Karpas-422 (cell line): ENCODE results near the gene NOS1AP. TPM values are rescaled to one million over a fixed set of nuclear protein-coding genes. Genes with fewer than 3 reads are reported as not detected.

Source experiments
- DNase-seq: peaks from one replicate; pipeline ENCODE4 v3.0.0-alpha.2; 2015
- H2AFZ ChIP-seq: fragments of 200-600 bp; sonication (generic); 2 replicates; pipeline ENCODE4 v1.6.1; 2014; ENCODE audit warnings: antibody characterized with exemption, low read length, mixed read lengths
- H3K27ac ChIP-seq: fragments of 200-600 bp; sonication (generic); 2 replicates; pipeline ENCODE4 v1.5.1; 2014; ENCODE audit warnings: mild to moderate bottlenecking, low read length, moderate library complexity
- H3K27me3 ChIP-seq: fragments of 200-600 bp; sonication (generic); 2 replicates; pipeline ENCODE4 v1.6.1; 2014; ENCODE audit warnings: low read length, mixed read lengths
- H3K36me3 ChIP-seq: fragments of 200-600 bp; sonication (generic); 2 replicates; pipeline ENCODE4 v1.6.1; 2014; ENCODE audit warnings: low read length, mixed read lengths; ENCODE audit not compliant: insufficient read depth
- H3K4me1 ChIP-seq: fragments of 200-600 bp; sonication (generic); 2 replicates; pipeline ENCODE4 v1.6.1; 2014; ENCODE audit warnings: mild to moderate bottlenecking, low read length, mixed read lengths
- H3K4me2 ChIP-seq: fragments of 200-600 bp; sonication (generic); 2 replicates; pipeline ENCODE4 v1.6.1; 2014; ENCODE audit warnings: low read length, low read depth, mild to moderate bottlenecking; ENCODE audit not compliant: poor library complexity, severe bottlenecking
- H3K4me3 ChIP-seq: fragments of 200-600 bp; sonication (generic); 2 replicates; pipeline ENCODE4 v1.5.1; 2014; ENCODE audit warnings: mild to moderate bottlenecking, antibody characterized with exemption, low read length, mixed read lengths
- H3K79me2 ChIP-seq: fragments of 200-600 bp; sonication (generic); 2 replicates; pipeline ENCODE4 v1.6.1; 2014; ENCODE audit warnings: mild to moderate bottlenecking, low read length, mixed read lengths
- H3K9ac ChIP-seq: fragments of 200-600 bp; sonication (generic); 2 replicates; pipeline ENCODE4 v1.6.0; 2014; ENCODE audit warnings: low read length
- H3K9me2 ChIP-seq: fragments of 200-600 bp; sonication (generic), shearing (Covaris generic); replicated peaks from 2 replicates; pipeline ENCODE4 v1.6.0; 2014; ENCODE audit warnings: mild to moderate bottlenecking, low read length, moderate library complexity; ENCODE audit not compliant: insufficient read depth
- H3K9me3 ChIP-seq: fragments of 300-700, 200-600 bp; sonication (generic); 2 replicates; pipeline ENCODE4 v1.6.1; 2014; ENCODE audit warnings: low read length, mixed read lengths
- H4K20me1 ChIP-seq: fragments of 200-600 bp; sonication (generic); 2 replicates; pipeline ENCODE4 v1.6.1; 2014; ENCODE audit warnings: mild to moderate bottlenecking, antibody characterized with exemption, low read length, low read depth; ENCODE audit not compliant: insufficient read depth
- total RNA-seq: library from RNA; depleted of rRNA; stranded (reverse); fragments of >200 nt; shearing (Covaris generic); gene quantifications from 2 replicates; pipeline ENCODE4 v1.2.3, GENCODE V29; 2014; ENCODE audit warnings: low replicate concordance

Gene NOS1AP
- total RNA-seq, 1 experiment from 2014 or later: not detected

DNA sequence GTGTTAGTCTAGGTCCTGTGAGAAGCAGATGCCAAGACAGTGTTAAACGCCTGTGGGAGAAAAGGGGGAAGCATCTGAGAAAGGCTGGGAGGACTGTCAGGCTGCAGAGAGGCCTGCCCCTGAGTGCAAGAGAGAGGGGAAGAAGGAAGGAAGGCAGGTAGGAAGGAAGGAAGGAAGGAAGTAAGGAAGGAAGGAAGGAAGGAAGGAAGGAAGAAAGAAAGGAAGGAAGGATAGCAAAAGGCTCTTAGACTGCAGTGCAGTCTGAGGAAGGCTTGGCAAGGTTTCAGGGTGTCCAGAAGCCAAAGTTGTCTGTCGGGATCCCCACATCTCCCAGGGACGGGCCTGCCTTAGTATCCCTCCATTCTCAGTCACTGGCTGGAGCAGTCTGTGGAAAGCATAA lies 224.5 kb downstream of the NOS1AP start:
- no peak overlapping the region for H2AFZ ChIP-seq
- DNase-seq: no peak

DNA sequence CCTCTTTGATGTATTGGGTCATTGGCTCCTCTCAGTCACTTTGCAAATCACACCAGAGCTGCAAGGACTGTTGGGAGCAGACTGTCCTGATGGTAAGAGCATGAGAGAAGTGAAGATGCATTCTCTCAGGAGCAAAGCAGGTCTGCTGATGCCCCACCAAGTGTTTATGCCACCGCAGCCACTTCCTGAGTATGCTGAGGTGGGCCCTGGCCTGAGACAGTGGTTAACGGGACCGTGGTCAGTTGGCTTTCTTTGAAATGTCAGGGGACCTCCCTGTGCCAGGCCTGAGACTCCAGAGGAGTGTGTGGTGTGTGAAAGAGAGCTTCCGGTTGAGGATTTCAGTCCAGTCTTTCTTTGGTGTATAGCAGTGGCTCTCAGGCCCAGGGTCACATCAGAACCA lies 227.7 kb downstream of the NOS1AP start:
- no peak overlapping the region for H2AFZ ChIP-seq
- H4K20me1 ChIP-seq: no peaks in the 10 kb centered on the region
- no peak overlapping the region for H3K4me3 ChIP-seq
- H3K9me2 ChIP-seq: no peaks in the 10 kb centered on the region
- H3K9ac ChIP-seq: no peak overlapping the region
- H3K36me3 ChIP-seq: no peaks in the 10 kb centered on the region
- DNase-seq: no peak
- no peak overlapping the region for H3K4me2 ChIP-seq
- H3K27me3 ChIP-seq: no peaks in the 10 kb centered on the region
- H3K79me2 ChIP-seq: no peaks in the 10 kb centered on the region
- no peaks in the 10 kb centered on the region for H3K9me3 ChIP-seq
- H3K4me1 ChIP-seq: no peaks in the 10 kb centered on the region
- no peak overlapping the region for H3K27ac ChIP-seq

More for the DNA sequence above, 224.5 kb downstream of the NOS1AP start:
- no peaks in the 10 kb centered on the region for H3K79me2 ChIP-seq
- H3K27ac ChIP-seq: no peak overlapping the region
- H3K4me2 ChIP-seq: no peak overlapping the region
- H3K9ac ChIP-seq: no peak overlapping the region
- no peaks in the 10 kb centered on the region for H3K9me3 ChIP-seq
- H3K4me3 ChIP-seq: no peak overlapping the region
- no peaks in the 10 kb centered on the region for H3K36me3 ChIP-seq
- no peaks in the 10 kb centered on the region for H4K20me1 ChIP-seq
- H3K9me2 ChIP-seq: no peaks in the 10 kb centered on the region
- H3K27me3 ChIP-seq: no peaks in the 10 kb centered on the region
- H3K4me1 ChIP-seq: peaks cover 3% of the 10 kb centered on the region; the same call in 1 of the 2 replicates

DNA sequence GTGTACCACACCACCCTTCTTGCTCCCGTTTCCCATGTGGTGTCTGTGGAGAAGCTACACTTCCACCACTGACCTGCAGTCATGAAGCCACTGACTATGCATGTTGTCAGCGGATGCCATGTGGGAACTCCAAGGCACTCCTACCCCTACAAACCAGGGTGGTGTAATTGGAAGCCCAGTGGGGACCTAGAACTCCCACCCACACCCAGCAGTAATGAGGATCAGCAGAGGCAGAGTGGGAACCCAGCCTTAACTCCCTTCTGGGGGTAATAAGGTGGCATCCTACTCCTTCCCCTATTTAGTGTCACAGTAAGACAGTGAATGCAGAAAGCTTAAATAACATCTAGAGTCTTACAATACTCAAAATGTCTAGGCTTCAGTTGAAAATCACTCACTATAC lies 228.8 kb downstream of the NOS1AP start:
- Histone ChIP-seq H3K4me1 (no peaks in the 10 kb centered on the region), H3K9ac (no peak overlapping the region), H2AFZ (no peak overlapping the region), H3K9me2 (no peaks in the 10 kb centered on the region), H3K27ac (no peak overlapping the region), H3K36me3 (no peaks in the 10 kb centered on the region), H3K4me2 (no peak overlapping the region), H3K79me2 (no peaks in the 10 kb centered on the region), H3K27me3 (no peaks in the 10 kb centered on the region), H4K20me1 (no peaks in the 10 kb centered on the region), H3K9me3 (no peaks in the 10 kb centered on the region), H3K4me3 (no peak overlapping the region)
- no peak for DNase-seq

DNA sequence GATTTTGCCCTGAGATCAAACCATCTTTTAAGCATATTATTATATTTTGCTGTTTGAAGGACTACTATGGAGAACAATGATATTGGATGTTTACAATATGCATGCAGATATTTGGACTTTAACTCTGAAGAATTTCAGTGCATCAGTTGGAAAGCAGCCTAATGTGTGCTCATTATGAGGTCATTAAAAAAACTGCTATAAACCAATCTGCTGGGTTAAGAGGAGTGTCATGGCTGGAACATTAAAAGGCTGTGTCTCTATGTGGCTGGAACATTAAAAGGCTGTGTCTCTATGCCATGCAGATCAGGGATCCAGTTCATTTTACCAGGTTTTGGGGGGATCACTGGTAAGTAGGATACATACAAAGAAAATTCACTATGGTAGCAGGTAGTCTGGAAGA lies 229.5 kb downstream of the NOS1AP start:
- Histone ChIP-seq H2AFZ (no peak overlapping the region), H3K9me2 (no peaks in the 10 kb centered on the region), H3K27me3 (no peaks in the 10 kb centered on the region), H3K36me3 (no peaks in the 10 kb centered on the region), H3K9me3 (no peaks in the 10 kb centered on the region), H3K27ac (no peak overlapping the region), H3K4me1 (no peaks in the 10 kb centered on the region), H4K20me1 (no peaks in the 10 kb centered on the region), H3K4me3 (no peak overlapping the region), H3K4me2 (no peak overlapping the region), H3K9ac (no peak overlapping the region), H3K79me2 (no peaks in the 10 kb centered on the region)
- DNase-seq: no peak

DNA sequence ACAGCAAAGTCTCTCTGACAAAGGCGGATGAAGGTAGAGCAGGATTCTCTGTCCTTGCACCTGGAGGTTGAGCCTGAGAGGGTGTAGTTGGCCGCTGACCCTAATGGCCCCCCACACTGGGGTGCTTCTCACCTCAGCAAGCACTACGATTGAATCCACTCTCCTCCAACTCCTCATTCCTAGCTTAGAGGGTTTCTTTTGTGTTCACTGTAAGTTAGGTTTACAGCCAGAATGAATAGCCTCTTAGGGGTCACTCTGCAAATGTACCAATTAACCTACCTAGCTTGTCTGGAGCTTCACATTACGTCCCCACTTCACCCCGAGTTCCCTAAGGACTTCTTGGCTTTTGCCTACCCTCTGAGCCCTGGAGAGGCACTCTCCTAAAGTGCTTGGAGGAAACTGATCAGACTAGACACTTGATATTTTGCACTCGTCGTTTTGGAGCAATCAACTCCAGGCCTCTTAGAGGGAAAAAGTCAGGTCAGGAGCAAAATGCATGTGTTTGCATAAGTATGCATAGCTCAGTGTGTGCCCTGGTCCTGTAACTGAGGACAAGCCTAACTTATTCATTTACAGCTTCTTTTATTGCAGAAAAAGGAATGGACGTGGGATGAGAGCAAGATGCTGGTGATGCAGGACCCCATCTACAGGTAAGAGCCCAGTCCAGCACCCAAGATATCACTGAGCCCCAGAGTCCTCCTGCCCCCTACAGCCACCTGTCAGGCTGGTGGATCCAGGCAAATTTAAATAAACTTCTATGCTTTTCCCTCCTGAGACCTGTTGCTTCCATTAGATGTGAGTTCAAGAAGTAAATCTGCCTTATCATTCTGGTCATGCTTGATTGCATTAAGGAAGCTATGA lies 230.8 kb downstream of the NOS1AP start:
- no peaks in the 10 kb centered on the region for H3K79me2 ChIP-seq
- no peaks in the 10 kb centered on the region for H3K9me2 ChIP-seq
- no peak for DNase-seq
- H3K4me2 ChIP-seq: no peak overlapping the region
- no peaks in the 10 kb centered on the region for H3K9me3 ChIP-seq
- H4K20me1 ChIP-seq: no peaks in the 10 kb centered on the region
- H2AFZ ChIP-seq: no peak overlapping the region
- no peak overlapping the region for H3K4me3 ChIP-seq
- no peaks in the 10 kb centered on the region for H3K36me3 ChIP-seq
- no peak overlapping the region for H3K9ac ChIP-seq
- no peaks in the 10 kb centered on the region for H3K4me1 ChIP-seq
- no peak overlapping the region for H3K27ac ChIP-seq
- no peaks in the 10 kb centered on the region for H3K27me3 ChIP-seq

DNA sequence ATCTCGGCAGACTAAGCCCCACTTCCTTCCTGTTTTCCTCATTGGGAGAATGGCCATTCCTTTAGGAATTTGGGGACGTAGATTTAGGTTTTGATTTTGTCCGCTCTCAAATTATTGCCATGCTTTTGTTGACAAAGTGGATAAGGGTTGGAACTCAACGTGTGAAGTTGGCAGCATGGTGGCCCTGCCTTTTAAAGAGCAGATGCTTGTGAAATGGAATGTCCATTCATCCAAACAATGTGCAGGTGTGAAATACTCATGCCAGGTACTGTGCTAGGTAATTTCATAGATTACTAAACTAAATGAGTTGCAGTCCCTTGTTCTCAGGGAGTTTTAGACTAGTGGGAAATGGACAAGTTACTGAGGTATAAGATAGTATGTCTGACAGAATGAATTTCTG lies 232.2 kb downstream of the NOS1AP start:
- H3K36me3 ChIP-seq: no peaks in the 10 kb centered on the region
- no peaks in the 10 kb centered on the region for H3K9me3 ChIP-seq
- no peaks in the 10 kb centered on the region for H4K20me1 ChIP-seq
- no peak overlapping the region for H3K4me3 ChIP-seq
- no peak overlapping the region for H3K4me2 ChIP-seq
- no peaks in the 10 kb centered on the region for H3K79me2 ChIP-seq
- DNase-seq: no peak
- H3K9ac ChIP-seq: no peak overlapping the region
- no peaks in the 10 kb centered on the region for H3K4me1 ChIP-seq
- H3K27me3 ChIP-seq: no peaks in the 10 kb centered on the region
- no peak overlapping the region for H2AFZ ChIP-seq
- no peak overlapping the region for H3K27ac ChIP-seq
- no peaks in the 10 kb centered on the region for H3K9me2 ChIP-seq

DNA sequence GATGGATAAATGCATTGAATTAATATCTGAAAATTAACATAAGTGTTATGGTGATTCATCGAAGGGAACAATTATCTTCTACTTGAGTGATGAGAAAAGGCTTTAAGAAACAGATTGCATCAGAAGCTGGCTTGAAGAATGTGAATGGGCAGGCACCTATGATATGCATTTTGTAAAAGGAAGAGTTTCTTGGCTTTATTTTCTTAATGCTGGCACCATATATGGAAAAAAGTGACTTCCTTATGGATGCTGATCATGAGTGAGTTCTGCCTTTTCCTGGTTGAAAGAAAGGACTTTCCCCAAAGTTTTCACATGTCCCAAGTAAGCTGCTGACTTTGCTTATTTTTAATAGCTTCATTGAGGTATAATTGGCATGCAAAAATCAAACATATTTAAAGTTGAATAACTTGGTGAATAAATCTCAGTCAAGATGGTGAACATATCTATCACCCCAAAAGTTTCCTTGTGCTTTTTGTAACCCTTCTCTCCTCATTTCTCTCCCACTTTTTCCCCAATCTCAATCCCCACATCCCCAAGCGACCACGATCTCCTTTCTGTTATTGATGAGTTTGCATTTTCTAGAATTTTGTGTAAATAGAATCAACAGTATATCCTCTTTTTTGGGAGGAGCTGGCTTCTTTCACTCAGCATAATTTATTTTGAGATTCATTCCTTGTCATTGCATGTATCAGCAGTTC lies 233.0 kb downstream of the NOS1AP start:
- Histone ChIP-seq H3K4me1 (no peaks in the 10 kb centered on the region), H3K36me3 (no peaks in the 10 kb centered on the region), H3K4me3 (no peak overlapping the region), H3K27me3 (no peaks in the 10 kb centered on the region), H3K9ac (no peak overlapping the region), H3K9me3 (no peaks in the 10 kb centered on the region), H4K20me1 (no peaks in the 10 kb centered on the region), H3K79me2 (no peaks in the 10 kb centered on the region), H3K27ac (no peak overlapping the region), H2AFZ (no peak overlapping the region), H3K9me2 (no peaks in the 10 kb centered on the region), H3K4me2 (no peak overlapping the region)
- no peak for DNase-seq

DNA sequence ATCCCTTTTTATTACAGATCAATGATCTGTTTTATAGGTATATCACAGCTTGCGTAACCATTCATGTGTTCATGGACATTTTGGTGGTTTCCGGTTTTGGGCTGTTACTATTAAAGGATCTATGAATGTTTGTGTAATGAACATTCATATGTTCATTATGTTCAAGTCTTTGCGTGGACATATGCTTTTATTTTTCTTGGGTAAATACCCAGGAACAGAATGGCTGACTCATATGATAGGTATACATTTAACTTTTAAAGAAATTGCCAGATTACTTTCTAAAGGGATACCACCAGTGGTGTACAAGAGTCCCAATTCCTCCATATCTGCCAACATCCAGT lies 233.5 kb downstream of the NOS1AP start:
- H2AFZ ChIP-seq: no peak overlapping the region
- no peaks in the 10 kb centered on the region for H3K27me3 ChIP-seq
- H3K79me2 ChIP-seq: no peaks in the 10 kb centered on the region
- no peak for DNase-seq
- no peak overlapping the region for H3K4me2 ChIP-seq
- H3K36me3 ChIP-seq: no peaks in the 10 kb centered on the region
- H4K20me1 ChIP-seq: no peaks in the 10 kb centered on the region
- no peak overlapping the region for H3K4me3 ChIP-seq
- no peak overlapping the region for H3K27ac ChIP-seq
- no peaks in the 10 kb centered on the region for H3K4me1 ChIP-seq
- no peaks in the 10 kb centered on the region for H3K9me2 ChIP-seq
- no peak overlapping the region for H3K9ac ChIP-seq
- no peaks in the 10 kb centered on the region for H3K9me3 ChIP-seq
